Dedifferentiated amniotic fluid mesenchymal stem cell (primary cell): ENCODE measurements around the gene TNFAIP8L1.

Source experiments
- DNase-seq: peaks from one replicate; pipeline ENCODE4 v3.0.0-alpha.2; 2016; ENCODE audit errors: extremely low spot score

The TNFAIP8L1 gene

GRCh38 chr19:4702764-4703163 is 63.4 kb downstream of the TNFAIP8L1 start:
- no peak for DNase-seq

GRCh38 chr19:4703671-4704316 is 64.5 kb downstream of the TNFAIP8L1 start:
- DNase-seq, result no peak

GRCh38 chr19:4704317-4704673 is 65.0 kb downstream of the TNFAIP8L1 start:
- no peak for DNase-seq
